PFSK-1 (cell line): Measurements from ENCODE around the gene ZDHHC8.

Source experiments
- POLR2AphosphoS5 ChIP-seq: IDR thresholded peaks from 2 replicates; pipeline ENCODE4 v1.6.1; 2012; ENCODE audit warnings: low read depth, mild to moderate bottlenecking, control low read depth, low read length, moderate library complexity
- REST ChIP-seq, 2 experiments: IDR thresholded peaks; 2 replicates each; pipeline versions ENCODE4 v1.6.1 to v1.8.0; 2011 to 2012; ENCODE audit warnings: low read depth in 2 of 2, low read length in 2 of 2, control low read depth in 1 of 2, inconsistent platforms in 1 of 2, mild to moderate bottlenecking in 1 of 2, moderate library complexity in 1 of 2; ENCODE audit not compliant: insufficient read depth in 1 of 2
- SIN3A ChIP-seq: IDR thresholded peaks from 2 replicates; pipeline ENCODE4 v1.6.1; 2012; ENCODE audit warnings: mild to moderate bottlenecking, low read length, moderate library complexity, borderline replicate concordance; ENCODE audit not compliant: insufficient read depth

DNA sequence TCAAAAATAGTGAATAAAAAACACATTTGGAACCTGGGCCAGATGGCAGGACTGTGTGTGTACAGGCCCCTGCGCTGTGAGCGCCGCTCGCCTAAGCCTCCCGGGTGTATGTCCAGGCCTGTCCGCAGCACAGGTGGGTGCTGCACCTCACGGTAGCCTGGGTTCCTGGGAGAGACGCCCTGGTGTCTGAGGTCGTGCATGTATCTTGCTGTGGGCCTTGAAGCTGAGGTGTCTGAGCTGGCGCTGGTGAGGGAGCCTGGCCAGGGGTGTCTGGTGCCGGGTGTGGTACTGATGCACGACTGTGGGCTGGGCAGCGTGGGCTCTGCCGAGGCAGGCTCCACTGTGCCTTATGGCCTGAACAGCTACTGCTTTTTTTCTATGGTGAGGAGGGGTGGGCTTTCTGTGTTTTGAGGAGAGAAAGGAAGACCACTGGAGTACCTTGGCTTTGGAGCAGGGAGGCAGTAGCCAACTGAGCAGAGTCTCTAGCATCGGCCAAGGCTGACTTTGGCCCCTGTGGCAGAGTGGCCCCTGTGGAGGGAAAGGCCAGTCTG, 4.2 kb upstream of the ZDHHC8 start:
- no peak for TF ChIP-seq POLR2AphosphoS5
- TF ChIP-seq SIN3A = no peak
- TF ChIP-seq REST (IDR thresholded peaks at IDR 0.05; ENCODE audit: insufficient read depth in 1 of 2, low read depth in 2 of 2, low read length in 2 of 2) = no peak
